Astrocyte of the spinal cord (primary cell): ENCODE data around the gene UBE2Q2.

Source experiments
- DNase-seq: peaks from one replicate; pipeline ENCODE4 v3.0.0; 2011; ENCODE audit warnings: low read depth, low spot score
- H3K4me3 ChIP-seq: 2 replicates; pipeline ENCODE4 v1.5.1; 2011; ENCODE audit warnings: low read depth, mild to moderate bottlenecking, low read length, moderate library complexity
- CTCF ChIP-seq: IDR thresholded peaks from 2 replicates; pipeline ENCODE4 v1.5.1; 2012; ENCODE audit warnings: low read depth, mild to moderate bottlenecking, low read length, inconsistent platforms
- in situ Hi-C: cut with HindIII; loops from 2 replicates; pipeline ENCODE4 v1.10.0; 2017; ENCODE audit warnings: low sequenced_read_pairs

Gene UBE2Q2

GRCh38 chr15:75930866-75931265, 87.6 kb downstream of the UBE2Q2 start:
- no peak for TF ChIP-seq CTCF
- in situ Hi-C loops: no loop called here
- no peak for DNase-seq
- H3K4me3 ChIP-seq: no peak overlapping the region

- TF ChIP-seq CTCF: no peak
- DNase-seq: no peak
- no peak overlapping the region for H3K4me3 ChIP-seq
- in situ Hi-C loops: no loop called here
These were observed 99.2 kb downstream of the UBE2Q2 start for GRCh38 chr15:75942464-75942863.

GRCh38 chr15:75943246-75943645, 100.0 kb downstream of the UBE2Q2 start:
- in situ Hi-C loops: no loop called here
- TF ChIP-seq CTCF: no peak
- H3K4me3 ChIP-seq: no peak overlapping the region
- DNase-seq: no peak

GRCh38 chr15:75943713-75944215, 100.5 kb downstream of the UBE2Q2 start:
- DNase-seq: no peak
- no peak overlapping the region for H3K4me3 ChIP-seq
- in situ Hi-C loops: no loop called here
- no peak for TF ChIP-seq CTCF

- no peak for TF ChIP-seq CTCF
- no peak overlapping the region for H3K4me3 ChIP-seq
- DNase-seq: peak; percentile 64
- in situ Hi-C loops: no loop called here
These were observed 102.7 kb downstream of the UBE2Q2 start for GRCh38 chr15:75945953-75946352.

- TF ChIP-seq CTCF: no peak
- DNase-seq: peak; percentile 41
- in situ Hi-C loops: no loop called here
These were observed 103.8 kb downstream of the UBE2Q2 start for GRCh38 chr15:75947092-75947491.

More at GRCh38 chr15:75947092-75947491, 103.8 kb downstream of the UBE2Q2 start:
- no peak overlapping the region for H3K4me3 ChIP-seq
